Glutamatergic neuron (in vitro differentiated cells): ENCODE data around the gene FZD10. TPM values are rescaled to one million over a fixed set of nuclear protein-coding genes. Genes with fewer than 3 reads are reported as not detected.

Experiments used
- DNase-seq: peaks from one replicate; pipeline ENCODE4 v3.0.0; 2022
- H3K27ac Mint-ChIP-seq: one replicate; pipeline ENCODE4 v1.8.0; 2020; ENCODE audit warnings: mild to moderate bottlenecking, mixed read lengths, inconsistent platforms; ENCODE audit not compliant: unreplicated experiment
- H3K27me3 Mint-ChIP-seq: one replicate; pipeline ENCODE4 v1.8.0; 2020; ENCODE audit warnings: mild to moderate bottlenecking, moderate library complexity, mixed read lengths, inconsistent platforms; ENCODE audit not compliant: unreplicated experiment
- H3K36me3 Mint-ChIP-seq: one replicate; pipeline ENCODE4 v1.8.0; 2020; ENCODE audit warnings: mild to moderate bottlenecking, mixed read lengths, inconsistent platforms; ENCODE audit not compliant: unreplicated experiment
- H3K4me1 Mint-ChIP-seq: one replicate; pipeline ENCODE4 v1.8.0; 2020; ENCODE audit warnings: mild to moderate bottlenecking, low read depth, mixed read lengths, inconsistent platforms; ENCODE audit not compliant: unreplicated experiment
- H3K4me3 Mint-ChIP-seq: one replicate; pipeline ENCODE4 v1.8.0; 2020; ENCODE audit warnings: mild to moderate bottlenecking, mixed read lengths, inconsistent platforms; ENCODE audit not compliant: unreplicated experiment
- H3K9me3 Mint-ChIP-seq: one replicate; pipeline ENCODE4 v1.8.0; 2020; ENCODE audit warnings: mild to moderate bottlenecking, moderate library complexity, mixed read lengths, inconsistent platforms; ENCODE audit not compliant: unreplicated experiment
- CTCF ChIP-seq: fragments of 200-600 bp; sonication (generic); IDR thresholded peaks from one replicate; pipeline ENCODE4 v1.5.0; 2021; ENCODE audit not compliant: partially characterized antibody, unreplicated experiment
- total RNA-seq: library from RNA; stranded (reverse); fragmentation: NEBNext Ultra II Directional; extraction: Animal tissue kit (Norgen Biotek cat#: 25700); gene quantifications from one replicate; pipeline ENCODE4 v1.2.1, GENCODE V29; 2021; ENCODE audit not compliant: unreplicated experiment

FZD10 gene
- total RNA-seq, 1 donor from 2014 or later, result not detected

- Mint-ChIP-seq H3K36me3 (peaks cover 9% of the 10 kb centered on the region), H3K4me3 (no peak overlapping the region), H3K9me3 (peaks cover 16% of the 10 kb centered on the region), H3K4me1 (peaks cover 15% of the 10 kb centered on the region), H3K27ac (no peak overlapping the region), H3K27me3 (peaks cover 6% of the 10 kb centered on the region)
- DNase-seq, result no peak
- no peak for TF ChIP-seq CTCF
These were observed 44.6 kb upstream of the FZD10 start for GRCh38 chr12:130117701-130118100.

GRCh38 chr12:130118181-130118580, 44.1 kb upstream of the FZD10 start:
- H3K27me3 Mint-ChIP-seq, result peaks cover 6% of the 10 kb centered on the region
- H3K4me1 Mint-ChIP-seq, result peaks cover 15% of the 10 kb centered on the region
- no peak for DNase-seq
- peaks cover 9% of the 10 kb centered on the region for H3K36me3 Mint-ChIP-seq
- H3K9me3 Mint-ChIP-seq, result peaks cover 14% of the 10 kb centered on the region
- H3K27ac Mint-ChIP-seq, result no peak overlapping the region
- no peak for TF ChIP-seq CTCF
- no peak overlapping the region for H3K4me3 Mint-ChIP-seq

- DNase-seq, result no peak
- peaks cover 9% of the 10 kb centered on the region for H3K9me3 Mint-ChIP-seq
- no peak for TF ChIP-seq CTCF
- peaks cover 15% of the 10 kb centered on the region for H3K4me1 Mint-ChIP-seq
- peaks cover 9% of the 10 kb centered on the region for H3K36me3 Mint-ChIP-seq
- no peak overlapping the region for H3K27ac Mint-ChIP-seq
- no peak overlapping the region for H3K4me3 Mint-ChIP-seq
- peaks cover 4% of the 10 kb centered on the region for H3K27me3 Mint-ChIP-seq
These were observed 42.9 kb upstream of the FZD10 start for GRCh38 chr12:130119241-130119861.

- no peak for DNase-seq
- peaks cover 9% of the 10 kb centered on the region for H3K36me3 Mint-ChIP-seq
- TF ChIP-seq CTCF, result no peak
- peaks cover 15% of the 10 kb centered on the region for H3K4me1 Mint-ChIP-seq
- peak overlapping the region; percentile 35 for H3K4me3 Mint-ChIP-seq
- no peak overlapping the region for H3K27ac Mint-ChIP-seq
- peaks cover 9% of the 10 kb centered on the region for H3K9me3 Mint-ChIP-seq
- H3K27me3 Mint-ChIP-seq, result peaks cover 3% of the 10 kb centered on the region
These were observed 42.1 kb upstream of the FZD10 start for GRCh38 chr12:130120012-130120805.

GRCh38 chr12:130121226-130122000, 40.9 kb upstream of the FZD10 start:
- H3K9me3 Mint-ChIP-seq, result peaks cover 9% of the 10 kb centered on the region
- peaks cover 9% of the 10 kb centered on the region for H3K36me3 Mint-ChIP-seq
- no peak for TF ChIP-seq CTCF
- no peak overlapping the region for H3K27ac Mint-ChIP-seq
- H3K27me3 Mint-ChIP-seq, result peaks cover 3% of the 10 kb centered on the region
- no peak for DNase-seq
- peak overlapping the region; percentile 35 for H3K4me3 Mint-ChIP-seq
- H3K4me1 Mint-ChIP-seq, result peaks cover 15% of the 10 kb centered on the region
